H9 (cell line): Measurements from ENCODE around the gene TEX48. TPM values are rescaled to one million over a fixed set of nuclear protein-coding genes. Genes with fewer than 3 reads are reported as not detected.

Experiments
- DNase-seq: peaks from one replicate; pipeline ENCODE4 v3.0.0-alpha.2; 2017
- H2AFZ ChIP-seq: one replicate; pipeline ENCODE4 v1.6.1; 2013; ENCODE audit warnings: mild to moderate bottlenecking, low read length, control low read depth, moderate library complexity
- H2AK5ac ChIP-seq: 2 replicates; pipeline ENCODE4 v1.6.1; 2013; ENCODE audit warnings: low read length, control low read depth, mixed read lengths; ENCODE audit not compliant: insufficient read length
- H2BK120ac ChIP-seq: one replicate; pipeline ENCODE4 v1.6.1; 2013; ENCODE audit warnings: low read depth, mild to moderate bottlenecking, low read length, control low read depth, inconsistent platforms; ENCODE audit not compliant: poor library complexity, severe bottlenecking
- H2BK12ac ChIP-seq: 2 replicates; pipeline ENCODE4 v1.6.1; 2013; ENCODE audit warnings: low read length, control low read depth, mixed read lengths, low read depth; ENCODE audit not compliant: insufficient read length
- H2BK15ac ChIP-seq: 2 replicates; pipeline ENCODE4 v1.6.1; 2013; ENCODE audit warnings: low read depth, low read length, control low read depth
- H2BK20ac ChIP-seq: one replicate; pipeline ENCODE4 v1.6.1; 2013; ENCODE audit warnings: low read depth, mild to moderate bottlenecking, low read length, control low read depth, inconsistent platforms; ENCODE audit not compliant: poor library complexity, severe bottlenecking
- H2BK5ac ChIP-seq: 2 replicates; pipeline ENCODE4 v1.6.1; 2013; ENCODE audit warnings: low read length, control low read depth, mixed read lengths; ENCODE audit not compliant: insufficient read length
- H3K14ac ChIP-seq: 2 replicates; pipeline ENCODE4 v1.6.1; 2013; ENCODE audit warnings: low read length, control low read depth; ENCODE audit not compliant: insufficient read depth
- H3K18ac ChIP-seq: 2 replicates; pipeline ENCODE4 v1.6.1; 2013; ENCODE audit warnings: low read depth, mild to moderate bottlenecking, mixed read lengths, low read length, control low read depth; ENCODE audit not compliant: insufficient read length
- H3K23ac ChIP-seq: 2 replicates; pipeline ENCODE4 v1.6.1; 2013; ENCODE audit warnings: low read length, control low read depth, mixed read lengths, low read depth; ENCODE audit not compliant: insufficient read length
- H3K23me2 ChIP-seq: 2 replicates; pipeline ENCODE4 v1.6.1; 2013; ENCODE audit warnings: low read depth, mild to moderate bottlenecking, mixed read lengths, low read length, control low read depth; ENCODE audit not compliant: insufficient read length, poor library complexity, severe bottlenecking
- H3K27ac ChIP-seq: 2 replicates; pipeline ENCODE4 v1.5.1; 2013; ENCODE audit warnings: low read length, control low read depth, mixed read lengths, low read depth; ENCODE audit not compliant: insufficient read length
- H3K27me3 ChIP-seq: 2 replicates; pipeline ENCODE4 v1.6.1; 2013; ENCODE audit warnings: low read length, control low read depth, inconsistent platforms; ENCODE audit not compliant: insufficient read depth
- H3K4ac ChIP-seq: 2 replicates; pipeline ENCODE4 v1.6.1; 2013; ENCODE audit warnings: low read depth, mild to moderate bottlenecking, control low read depth, inconsistent platforms, low read length, moderate library complexity
- H3K4me1 ChIP-seq: 2 replicates; pipeline ENCODE4 v1.6.1; 2013; ENCODE audit warnings: low read length, control low read depth, inconsistent platforms; ENCODE audit not compliant: insufficient read depth
- H3K4me2 ChIP-seq: 2 replicates; pipeline ENCODE4 v1.6.1; 2013; ENCODE audit warnings: low read length, control low read depth, mixed read lengths; ENCODE audit not compliant: insufficient read length, insufficient read depth
- H3K56ac ChIP-seq: 2 replicates; pipeline ENCODE4 v1.6.1; 2013; ENCODE audit warnings: low read depth, mild to moderate bottlenecking, mixed read lengths, low read length, control low read depth; ENCODE audit not compliant: insufficient read length
- H3K79me1 ChIP-seq: 2 replicates; pipeline ENCODE4 v1.6.1; 2013; ENCODE audit warnings: low read depth, mild to moderate bottlenecking, moderate library complexity, low read length, control low read depth, inconsistent platforms; ENCODE audit not compliant: insufficient read depth, poor library complexity, severe bottlenecking
- H3K79me2 ChIP-seq: 2 replicates; pipeline ENCODE4 v1.6.1; 2013; ENCODE audit warnings: low read length, control low read depth, inconsistent platforms; ENCODE audit not compliant: insufficient read depth
- H3K9ac ChIP-seq: 2 replicates; pipeline ENCODE4 v1.6.1; 2013; ENCODE audit warnings: low read length, control low read depth, mixed read lengths; ENCODE audit not compliant: insufficient read length; ENCODE audit errors: extremely low read depth
- H3K9me3 ChIP-seq: one replicate; pipeline ENCODE4 v1.6.1; 2013; ENCODE audit warnings: low read depth, low read length, inconsistent platforms; ENCODE audit not compliant: control insufficient read depth
- H3T11ph ChIP-seq: one replicate; pipeline ENCODE4 v1.6.1; 2013; ENCODE audit warnings: mild to moderate bottlenecking, low read length, control low read depth, inconsistent platforms
- H4K20me1 ChIP-seq: one replicate; pipeline ENCODE4 v1.6.1; 2013; ENCODE audit not compliant: control insufficient read depth, insufficient read length, insufficient read depth
- H4K5ac ChIP-seq: 2 replicates; pipeline ENCODE4 v1.6.1; 2013; ENCODE audit warnings: low read depth, mild to moderate bottlenecking, mixed read lengths, low read length, control low read depth; ENCODE audit not compliant: insufficient read length
- H4K8ac ChIP-seq: replicated peaks from 2 replicates; pipeline ENCODE4 v1.6.1; 2013; ENCODE audit warnings: low read length, control low read depth, mixed read lengths, low read depth; ENCODE audit not compliant: insufficient read length
- H4K91ac ChIP-seq: 2 replicates; pipeline ENCODE4 v1.6.1; 2013; ENCODE audit warnings: low read depth, mild to moderate bottlenecking, moderate library complexity, mixed read lengths, low read length, control low read depth; ENCODE audit not compliant: insufficient read length
- H3K27ac Mint-ChIP-seq, 3 experiments: 2 replicates in 2 of 3; 3 replicates in 1 of 3; pipeline ENCODE4 v1.8.0; 2020 to 2021; ENCODE audit warnings: mixed read lengths in 3 of 3, mild to moderate bottlenecking in 1 of 3, moderate library complexity in 1 of 3
- H3K27me3 Mint-ChIP-seq: 2 replicates; pipeline ENCODE4 v1.8.0; 2021; ENCODE audit warnings: low read depth, mild to moderate bottlenecking, moderate library complexity, mixed read lengths
- H3K36me3 Mint-ChIP-seq, 3 experiments: 2 replicates in 2 of 3; 3 replicates in 1 of 3; pipeline ENCODE4 v1.8.0; 2020 to 2021; ENCODE audit warnings: low read depth in 3 of 3, mixed read lengths in 3 of 3; ENCODE audit not compliant: insufficient read depth in 1 of 3
- H3K4me1 Mint-ChIP-seq, 2 experiments: 2 replicates each; pipeline ENCODE4 v1.8.0; 2020; ENCODE audit warnings: mixed read lengths in 2 of 2
- H3K4me3 Mint-ChIP-seq, 2 experiments: 2 replicates in 1 of 2; 3 replicates in 1 of 2; pipeline ENCODE4 v1.8.0; 2020 to 2021; ENCODE audit warnings: mild to moderate bottlenecking in 2 of 2, mixed read lengths in 2 of 2, moderate library complexity in 1 of 2
- H3K9me3 Mint-ChIP-seq, 2 experiments: 2 replicates in 1 of 2; 3 replicates in 1 of 2; pipeline ENCODE4 v1.8.0; 2020; ENCODE audit warnings: mild to moderate bottlenecking in 2 of 2, mixed read lengths in 2 of 2, moderate library complexity in 1 of 2
- CTCF ChIP-seq: fragments of 200-600 bp; sonication (generic); conservative IDR thresholded peaks from 3 replicates; pipeline ENCODE4 v1.8.0; 2021; ENCODE audit warnings: antibody characterized with exemption, mild to moderate bottlenecking
- WGBS: extraction: QIAGEN DNeasy Blood & Tissue Kit; methylation state at CpG from one replicate; pipeline ENCODE4 v1.1.7; 2013; ENCODE audit warnings: missing lambda C conversion rate, low lambda C conversion rate, mixed read lengths; ENCODE audit not compliant: insufficient read length; ENCODE audit errors: extremely low coverage; 5-methylcytosine and 5-hydroxymethylcytosine counted together
- total RNA-seq: library from RNA; stranded (reverse); gene quantifications from 2 replicates; pipeline ENCODE4 v1.2.1, GENCODE V29; 2021

Gene TEX48
- total RNA-seq, 1 experiment from 2014 or later: not detected

GRCh38 chr9:114666851-114667250 lies 15.1 kb downstream of the TEX48 start:
- H3K79me1 ChIP-seq: no peaks in the 10 kb centered on the region
- H2BK5ac ChIP-seq: no peak overlapping the region
- peaks cover 23% of the 10 kb centered on the region for H3K27me3 Mint-ChIP-seq
- H3K9ac ChIP-seq: no peak overlapping the region
- peaks cover 5% of the 10 kb centered on the region; the same call in 1 of the 2 replicates for H3K4me1 ChIP-seq
- no peak overlapping the region for H2BK20ac ChIP-seq
- no peaks in the 10 kb centered on the region for H3K36me3 Mint-ChIP-seq
- no CpG with 5 or more reads among the region's 4 CpGs for WGBS
- H4K91ac ChIP-seq: no peak overlapping the region
- no peak overlapping the region for H2BK15ac ChIP-seq
- no peak overlapping the region for H4K8ac ChIP-seq
- H3K27ac ChIP-seq: no peak overlapping the region
- no peak overlapping the region for H3T11ph ChIP-seq
- DNase-seq: no peak
- no peaks in the 10 kb centered on the region for H3K23me2 ChIP-seq
- no peak overlapping the region for H3K18ac ChIP-seq
- peaks cover 13 to 18% of the 10 kb centered on the region in 2 experiments for H3K4me1 Mint-ChIP-seq
- H3K14ac ChIP-seq: no peak overlapping the region
- no peak overlapping the region for H2AFZ ChIP-seq
- H3K27ac Mint-ChIP-seq: no peak overlapping the region
- H2AK5ac ChIP-seq: no peak overlapping the region
- H2BK12ac ChIP-seq: no peak overlapping the region
- H4K5ac ChIP-seq: no peak overlapping the region
- H3K9me3 ChIP-seq: no peaks in the 10 kb centered on the region
- no peaks in the 10 kb centered on the region for H4K20me1 ChIP-seq
- H3K4ac ChIP-seq: no peak overlapping the region
- no peak overlapping the region for H3K4me3 Mint-ChIP-seq
- H3K79me2 ChIP-seq: no peaks in the 10 kb centered on the region
- no peaks in the 10 kb centered on the region for H3K9me3 Mint-ChIP-seq
- H3K56ac ChIP-seq: no peak overlapping the region
- H3K23ac ChIP-seq: no peak overlapping the region
- H3K4me2 ChIP-seq: no peak overlapping the region
- no peaks in the 10 kb centered on the region for H3K27me3 ChIP-seq
- H2BK120ac ChIP-seq: no peak overlapping the region
- TF ChIP-seq CTCF: no peak
